Cardiac fibroblast (primary cell): ENCODE data around the gene UTP25.
A peak's percentile ranks its signal among the peaks of the same experiment; 100 is the strongest.

Experiments used
- DNase-seq, 2 donors: peaks; one replicate each; pipeline versions ENCODE4 v3.0.0 to v3.0.0-alpha.2; 2010; ENCODE audit warnings: low read depth in 2 of 2
- H3K4me3 ChIP-seq, 2 donors: replicated peaks in 1 of 2; 1 replicate in 1 of 2; 2 replicates in 1 of 2; pipeline ENCODE4 v1.5.1; 2011; ENCODE audit warnings: low read depth in 2 of 2, low read length in 2 of 2, mild to moderate bottlenecking in 2 of 2, moderate library complexity in 1 of 2
- TF ChIP-seq, protein P1 (sequence below): IDR thresholded peaks from one replicate; pipeline ENCODE4 v1.5.1; 2011; ENCODE audit warnings: low read depth, mild to moderate bottlenecking, low read length, inconsistent platforms

Gene UTP25

DNA sequence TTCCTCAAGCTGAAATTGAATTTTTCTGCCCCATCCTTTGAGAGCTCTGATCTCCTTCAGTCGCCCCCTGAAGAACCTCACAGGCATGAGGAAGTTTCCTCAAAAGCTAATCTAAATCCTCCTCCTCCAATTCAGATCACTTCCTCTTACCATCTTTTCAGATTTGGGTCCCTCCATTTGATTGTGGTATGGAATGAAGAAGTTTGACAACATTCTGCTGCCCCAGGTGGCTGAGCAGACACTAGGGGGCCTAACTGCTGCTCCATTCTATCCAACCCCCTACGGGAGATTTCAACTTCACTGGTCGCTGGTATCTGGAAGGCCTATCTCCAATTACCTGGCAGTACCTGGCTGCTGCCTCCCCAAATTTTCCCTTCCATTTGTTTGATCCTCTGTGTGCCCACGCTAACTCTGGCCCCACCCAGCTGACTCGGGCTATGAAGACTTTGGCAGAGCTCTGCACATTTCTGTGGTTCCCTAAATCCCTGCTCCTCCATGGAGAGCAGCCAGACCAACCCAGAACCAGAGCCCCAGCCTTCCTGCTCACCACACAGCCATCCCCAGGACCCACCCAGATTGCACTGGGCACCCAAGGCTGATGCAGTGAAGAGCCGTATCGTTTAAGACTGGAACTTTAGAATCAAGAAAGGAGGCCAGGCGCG is 29.7 kb upstream of the UTP25 start:
- DNase-seq, result no peak
- no peak overlapping the region for H3K4me3 ChIP-seq
- TF ChIP-seq, protein P1, sequence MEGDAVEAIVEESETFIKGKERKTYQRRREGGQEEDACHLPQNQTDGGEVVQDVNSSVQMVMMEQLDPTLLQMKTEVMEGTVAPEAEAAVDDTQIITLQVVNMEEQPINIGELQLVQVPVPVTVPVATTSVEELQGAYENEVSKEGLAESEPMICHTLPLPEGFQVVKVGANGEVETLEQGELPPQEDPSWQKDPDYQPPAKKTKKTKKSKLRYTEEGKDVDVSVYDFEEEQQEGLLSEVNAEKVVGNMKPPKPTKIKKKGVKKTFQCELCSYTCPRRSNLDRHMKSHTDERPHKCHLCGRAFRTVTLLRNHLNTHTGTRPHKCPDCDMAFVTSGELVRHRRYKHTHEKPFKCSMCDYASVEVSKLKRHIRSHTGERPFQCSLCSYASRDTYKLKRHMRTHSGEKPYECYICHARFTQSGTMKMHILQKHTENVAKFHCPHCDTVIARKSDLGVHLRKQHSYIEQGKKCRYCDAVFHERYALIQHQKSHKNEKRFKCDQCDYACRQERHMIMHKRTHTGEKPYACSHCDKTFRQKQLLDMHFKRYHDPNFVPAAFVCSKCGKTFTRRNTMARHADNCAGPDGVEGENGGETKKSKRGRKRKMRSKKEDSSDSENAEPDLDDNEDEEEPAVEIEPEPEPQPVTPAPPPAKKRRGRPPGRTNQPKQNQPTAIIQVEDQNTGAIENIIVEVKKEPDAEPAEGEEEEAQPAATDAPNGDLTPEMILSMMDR, result no peak

DNA sequence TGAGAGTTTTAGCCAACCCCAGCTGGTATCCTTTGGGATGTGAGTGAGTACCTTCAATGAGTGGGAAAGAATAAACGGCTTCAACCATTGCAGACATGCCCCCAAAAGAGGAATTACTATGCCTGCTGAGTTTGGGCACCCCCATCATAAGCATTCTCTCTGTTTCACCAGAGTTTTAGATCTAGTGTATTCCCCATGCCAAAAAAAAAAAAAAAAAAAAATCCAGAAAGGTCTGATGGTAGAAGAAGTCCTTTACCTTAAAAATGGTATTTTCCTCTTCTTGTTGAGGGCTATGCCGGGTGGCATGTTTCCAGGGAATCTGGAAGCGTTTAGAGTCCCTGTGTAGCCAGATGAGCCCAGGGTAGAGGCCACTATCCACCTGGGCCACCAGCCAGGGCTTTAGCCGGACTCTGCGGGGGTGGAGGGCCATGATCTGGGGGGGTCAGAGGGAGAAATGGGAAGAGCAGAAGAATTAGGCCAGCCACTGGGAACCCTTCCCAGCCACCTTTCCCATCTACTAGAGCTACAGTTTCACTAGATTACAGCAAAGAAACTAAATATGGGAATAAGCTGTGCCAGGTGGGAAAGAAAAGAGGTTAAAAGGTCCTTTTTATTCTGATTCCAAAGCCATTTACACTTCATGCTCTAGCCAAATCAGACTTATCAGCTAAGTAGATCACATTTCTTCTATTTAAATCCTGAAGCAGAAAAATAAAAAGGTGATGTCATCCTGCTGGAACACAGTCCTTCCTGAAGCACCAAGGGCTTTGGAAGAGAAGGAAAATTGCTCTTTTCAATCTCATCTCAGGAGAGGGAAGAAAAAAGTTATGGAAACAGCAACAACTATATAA is 26.6 kb upstream of the UTP25 start:
- TF ChIP-seq, protein P1, result no peak
- peak in 1 of 2 donors; percentile 13 for DNase-seq
- H3K4me3 ChIP-seq, result no peak overlapping the region

DNA sequence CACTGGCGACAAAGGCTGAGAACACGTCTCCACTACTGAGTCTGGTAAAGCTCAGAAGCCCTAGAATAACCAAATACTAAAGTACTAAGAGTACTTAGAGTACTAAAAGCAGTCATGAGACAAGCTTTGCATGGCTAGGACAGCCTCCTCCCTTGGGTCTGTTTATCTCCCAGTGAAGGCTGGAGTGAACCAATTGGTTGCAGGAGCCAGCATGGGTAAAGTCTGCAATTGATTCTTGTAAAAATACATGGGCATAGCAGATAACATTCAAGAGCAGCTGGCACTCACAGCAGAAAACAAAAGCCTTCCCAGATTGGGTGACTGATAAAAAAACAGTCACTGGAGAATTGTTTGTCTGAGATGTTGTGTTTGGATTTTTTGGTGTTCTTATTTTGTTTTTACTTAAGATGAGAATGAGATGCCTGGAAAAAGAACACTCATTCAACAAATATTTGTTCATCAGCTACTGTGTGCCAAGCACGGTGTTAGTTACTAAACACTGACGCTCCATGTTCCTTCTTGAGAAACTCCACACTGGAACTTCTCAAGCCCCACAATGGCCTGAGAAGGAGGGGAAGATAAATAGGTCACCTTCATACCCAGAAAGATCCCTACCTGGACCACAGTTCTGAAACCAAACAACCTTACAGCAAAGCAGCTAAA is 25.5 kb upstream of the UTP25 start:
- H3K4me3 ChIP-seq, result no peak overlapping the region
- DNase-seq, result peak in 1 of 2 donors; percentile 19
- TF ChIP-seq, protein P1, result no peak

- no peak for DNase-seq
- H3K4me3 ChIP-seq, result no peak overlapping the region
- TF ChIP-seq, protein P1, result no peak
Measured at GRCh38 chr1:209802780-209803152, 25.0 kb upstream of the UTP25 start.

GRCh38 chr1:209803568-209803967 is 24.2 kb upstream of the UTP25 start:
- no peak overlapping the region for H3K4me3 ChIP-seq
- DNase-seq, result no peak
- TF ChIP-seq, protein P1, result no peak

- TF ChIP-seq, protein P1, result no peak
- peak overlapping the region in 1 of 2 donors; percentile 41 for H3K4me3 ChIP-seq
- no peak for DNase-seq
Measured at GRCh38 chr1:209805341-209805781, 22.4 kb upstream of the UTP25 start.
